Smooth muscle cell (in vitro differentiated cells): ENCODE data around the gene GNGT1. TPM values are rescaled to one million over a fixed set of nuclear protein-coding genes. Genes with fewer than 3 reads are reported as not detected.

Experiments used
- DNase-seq: peaks from one replicate; lab custom pipeline; 2025; ENCODE audit not compliant: unreplicated experiment; lab: John Stamatoyannopoulos, UW
- H2AFZ ChIP-seq: fragments of 200-600 bp; sonication (generic); 2 replicates; pipeline ENCODE4 v1.6.0; 2016; ENCODE audit warnings: antibody characterized with exemption, low read depth, mild to moderate bottlenecking
- H3F3A ChIP-seq: fragments of 200-600 bp; sonication (generic); 2 replicates; pipeline ENCODE4 v1.6.0; 2017; ENCODE audit warnings: antibody characterized with exemption, low read depth
- H3K27ac ChIP-seq: fragments of 200-600 bp; sonication (generic); 2 replicates; pipeline ENCODE4 v1.5.1; 2016; ENCODE audit warnings: low read depth, mild to moderate bottlenecking
- H3K27me3 ChIP-seq: fragments of 200-600 bp; sonication (generic); 2 replicates; pipeline ENCODE4 v1.6.1; 2016; ENCODE audit warnings: low read depth, mild to moderate bottlenecking
- H3K36me3 ChIP-seq: fragments of 200-600 bp; sonication (generic); 2 replicates; pipeline ENCODE4 v1.5.1; 2016; ENCODE audit warnings: low read depth
- H3K4me1 ChIP-seq: fragments of 200-600 bp; sonication (generic); 2 replicates; pipeline ENCODE4 v1.5.1; 2016; ENCODE audit warnings: low read depth
- H3K4me2 ChIP-seq: fragments of 200-600 bp; sonication (generic); 2 replicates; pipeline ENCODE4 v1.6.0; 2016; ENCODE audit warnings: mild to moderate bottlenecking
- H3K4me3 ChIP-seq: fragments of 200-600 bp; sonication (generic); 2 replicates; pipeline ENCODE4 v1.5.1; 2016; ENCODE audit warnings: mild to moderate bottlenecking
- H3K79me2 ChIP-seq: fragments of 200-600 bp; sonication (generic); 2 replicates; pipeline ENCODE4 v1.6.0; 2016; ENCODE audit warnings: low read depth, mild to moderate bottlenecking
- H3K9ac ChIP-seq: fragments of 200-600 bp; sonication (generic); 2 replicates; pipeline ENCODE4 v1.6.0; 2016; ENCODE audit warnings: low read depth
- H3K9me3 ChIP-seq: fragments of 200-600 bp; sonication (generic); replicated peaks from 2 replicates; pipeline ENCODE4 v1.5.1; 2016; ENCODE audit warnings: low read depth
- H4K20me1 ChIP-seq: fragments of 200-600 bp; sonication (generic); 2 replicates; pipeline ENCODE4 v1.6.0; 2016; ENCODE audit warnings: low read depth
- WGBS: methylation state at CpG from one replicate; pipeline ENCODE4 v1.1.7; 2016; ENCODE audit warnings: low lambda C conversion rate; 5-methylcytosine and 5-hydroxymethylcytosine counted together
- polyA plus RNA-seq: library from polyadenylated mRNA; unstranded; fragments of >200 nt; fragmentation: Nextera tagmentation; extraction: Ambion mirVana; gene quantifications from 2 replicates; pipeline ENCODE4 v1.2.1, GENCODE V29; 2016
- small RNA-seq: library from RNA; depleted of rRNA; stranded (forward); fragments of <200 nt; gene quantifications from one replicate; pipeline ENCODE3, GENCODE V24; 2014
- total RNA-seq: library from RNA; depleted of rRNA; stranded (reverse); fragments of >200 nt; gene quantifications from 2 replicates; pipeline ENCODE4 v1.2.3, GENCODE V29; 2014
- TF ChIP-seq, protein P1 (sequence below): fragments of 200-600 bp; sonication (generic); IDR thresholded peaks from 2 replicates; pipeline ENCODE4 v1.5.1; 2017; ENCODE audit warnings: borderline replicate concordance, mild to moderate bottlenecking, antibody characterized with exemption; ENCODE audit not compliant: insufficient read depth, poor library complexity, severe bottlenecking

Gene GNGT1
- total and polyA plus RNA-seq, 2 experiments from 2014 or later, result not detected

DNA sequence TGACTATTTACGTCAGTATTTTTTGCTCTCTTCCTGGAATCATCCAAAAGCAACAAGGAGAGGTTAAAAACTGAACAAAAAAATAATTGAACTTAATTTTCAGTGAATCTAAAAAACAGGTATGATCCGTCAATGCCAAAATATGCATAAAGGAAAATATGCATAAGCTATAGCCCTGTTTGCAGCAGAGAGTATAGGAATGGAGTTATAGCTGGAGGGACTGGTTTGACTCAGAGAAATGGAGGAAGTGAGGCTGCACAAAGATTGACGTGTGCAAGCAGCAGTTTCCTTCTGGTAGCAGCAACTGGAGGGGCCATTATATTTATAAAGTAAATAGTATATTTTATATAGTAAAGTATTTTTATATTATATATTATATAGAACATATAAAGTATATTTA lies 52.3 kb downstream of the GNGT1 start:
- WGBS, result 92% methylated on average over 3 of the region's 3 CpGs
- Histone ChIP-seq H3K4me3 (no peak overlapping the region), H4K20me1 (no peaks in the 10 kb centered on the region), H3K4me2 (no peak overlapping the region), H3K36me3 (no peaks in the 10 kb centered on the region), H3K79me2 (no peaks in the 10 kb centered on the region), H3K9ac (no peak overlapping the region), H3K4me1 (no peaks in the 10 kb centered on the region), H3K27ac (no peak overlapping the region), H3K9me3 (no peaks in the 10 kb centered on the region), H3K27me3 (no peaks in the 10 kb centered on the region), H2AFZ (no peak overlapping the region), H3F3A (no peaks in the 10 kb centered on the region)
- DNase-seq, result no peak
- TF ChIP-seq, protein P1, sequence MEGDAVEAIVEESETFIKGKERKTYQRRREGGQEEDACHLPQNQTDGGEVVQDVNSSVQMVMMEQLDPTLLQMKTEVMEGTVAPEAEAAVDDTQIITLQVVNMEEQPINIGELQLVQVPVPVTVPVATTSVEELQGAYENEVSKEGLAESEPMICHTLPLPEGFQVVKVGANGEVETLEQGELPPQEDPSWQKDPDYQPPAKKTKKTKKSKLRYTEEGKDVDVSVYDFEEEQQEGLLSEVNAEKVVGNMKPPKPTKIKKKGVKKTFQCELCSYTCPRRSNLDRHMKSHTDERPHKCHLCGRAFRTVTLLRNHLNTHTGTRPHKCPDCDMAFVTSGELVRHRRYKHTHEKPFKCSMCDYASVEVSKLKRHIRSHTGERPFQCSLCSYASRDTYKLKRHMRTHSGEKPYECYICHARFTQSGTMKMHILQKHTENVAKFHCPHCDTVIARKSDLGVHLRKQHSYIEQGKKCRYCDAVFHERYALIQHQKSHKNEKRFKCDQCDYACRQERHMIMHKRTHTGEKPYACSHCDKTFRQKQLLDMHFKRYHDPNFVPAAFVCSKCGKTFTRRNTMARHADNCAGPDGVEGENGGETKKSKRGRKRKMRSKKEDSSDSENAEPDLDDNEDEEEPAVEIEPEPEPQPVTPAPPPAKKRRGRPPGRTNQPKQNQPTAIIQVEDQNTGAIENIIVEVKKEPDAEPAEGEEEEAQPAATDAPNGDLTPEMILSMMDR, result no peak

Small RNA genes within 50 kb of the gene (small RNA-seq; reads per million reads assigned to genes)
- not detected for gene AC002076.2

Other genes with a start within 250 kb of the GNGT1 start
- 139 TPM in 2 replicates for gene TFPI2, start 15.8 kb upstream of the GNGT1 start, total RNA-seq
- 104 and 145 TPM in 2 replicates for gene TFPI2, start 15.8 kb upstream of the GNGT1 start, polyA plus RNA-seq
- 13.4 and 18.9 TPM in 2 replicates for gene GNG11, start 15.2 kb downstream of the GNGT1 start, total RNA-seq
- 22.3 and 31.2 TPM in 2 replicates for gene GNG11, start 15.2 kb downstream of the GNGT1 start, polyA plus RNA-seq
- 59.6 and 76.3 TPM in 2 replicates for gene BET1, start 97.8 kb downstream of the GNGT1 start, total RNA-seq
- gene BET1, start 97.8 kb downstream of the GNGT1 start, polyA plus RNA-seq, result 45.9 and 46.8 TPM in 2 replicates